WERI-Rb-1 (cell line): Measurements from ENCODE around the gene CYBC1.

Experiments
- DNase-seq: peaks from one replicate; pipeline ENCODE4 v3.0.0-alpha.2; 2020
- H3K27ac ChIP-seq: fragments of 250-450 bp; sonication (Bioruptor Pico); 2 replicates; pipeline ENCODE4 v1.5.1; 2020; ENCODE audit warnings: mild to moderate bottlenecking, moderate library complexity
- H3K27me3 ChIP-seq: fragments of 250-450 bp; sonication (Bioruptor Pico); 2 replicates; pipeline ENCODE4 v1.5.1; 2021; ENCODE audit warnings: mild to moderate bottlenecking, low read depth, moderate library complexity; ENCODE audit not compliant: insufficient read depth, severe bottlenecking
- H3K36me3 ChIP-seq: fragments of 250-450 bp; sonication (Bioruptor Pico); 2 replicates; pipeline ENCODE4 v1.5.1; 2020; ENCODE audit warnings: mild to moderate bottlenecking, moderate library complexity
- H3K4me3 ChIP-seq: 2 replicates; pipeline ENCODE4 v1.5.1; 2011; ENCODE audit warnings: low read depth, mild to moderate bottlenecking, control low read depth, low read length
- H3K9me3 ChIP-seq: fragments of 250-450 bp; sonication (Bioruptor Pico); 2 replicates; pipeline ENCODE4 v1.5.1; 2021; ENCODE audit warnings: mild to moderate bottlenecking, moderate library complexity; ENCODE audit not compliant: severe bottlenecking
- TF ChIP-seq, protein P1 (sequence below): IDR thresholded peaks from 2 replicates; pipeline ENCODE4 v1.5.1; 2011; ENCODE audit warnings: low read depth, mild to moderate bottlenecking, control low read depth, inconsistent platforms, low read length

Gene CYBC1

DNA sequence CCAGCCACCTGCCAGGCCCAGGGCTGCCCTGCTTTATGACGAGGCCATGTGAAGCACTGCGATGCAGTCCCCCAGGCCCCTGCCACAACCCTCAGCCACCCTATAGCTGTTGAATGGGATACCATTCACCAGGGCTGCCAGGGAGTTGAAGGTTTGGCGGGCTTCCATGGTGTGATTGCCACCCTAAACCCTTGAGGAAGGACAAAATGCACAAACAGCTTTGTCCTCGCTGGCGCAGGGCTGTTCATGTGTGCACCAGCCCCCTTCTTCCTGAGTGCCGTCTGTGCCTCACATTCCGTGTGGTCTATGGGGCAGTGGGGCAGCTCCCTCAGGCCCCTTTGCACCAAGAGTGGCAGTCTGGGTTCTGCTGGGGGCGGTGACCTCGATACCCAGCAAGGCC is 33.3 kb upstream of the CYBC1 start:
- TF ChIP-seq, protein P1, sequence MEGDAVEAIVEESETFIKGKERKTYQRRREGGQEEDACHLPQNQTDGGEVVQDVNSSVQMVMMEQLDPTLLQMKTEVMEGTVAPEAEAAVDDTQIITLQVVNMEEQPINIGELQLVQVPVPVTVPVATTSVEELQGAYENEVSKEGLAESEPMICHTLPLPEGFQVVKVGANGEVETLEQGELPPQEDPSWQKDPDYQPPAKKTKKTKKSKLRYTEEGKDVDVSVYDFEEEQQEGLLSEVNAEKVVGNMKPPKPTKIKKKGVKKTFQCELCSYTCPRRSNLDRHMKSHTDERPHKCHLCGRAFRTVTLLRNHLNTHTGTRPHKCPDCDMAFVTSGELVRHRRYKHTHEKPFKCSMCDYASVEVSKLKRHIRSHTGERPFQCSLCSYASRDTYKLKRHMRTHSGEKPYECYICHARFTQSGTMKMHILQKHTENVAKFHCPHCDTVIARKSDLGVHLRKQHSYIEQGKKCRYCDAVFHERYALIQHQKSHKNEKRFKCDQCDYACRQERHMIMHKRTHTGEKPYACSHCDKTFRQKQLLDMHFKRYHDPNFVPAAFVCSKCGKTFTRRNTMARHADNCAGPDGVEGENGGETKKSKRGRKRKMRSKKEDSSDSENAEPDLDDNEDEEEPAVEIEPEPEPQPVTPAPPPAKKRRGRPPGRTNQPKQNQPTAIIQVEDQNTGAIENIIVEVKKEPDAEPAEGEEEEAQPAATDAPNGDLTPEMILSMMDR, result no peak
- no peak for DNase-seq
- H3K4me3 ChIP-seq, result no peak overlapping the region
- peaks cover 99% of the 10 kb centered on the region for H3K36me3 ChIP-seq
- no peaks in the 10 kb centered on the region for H3K9me3 ChIP-seq
- H3K27ac ChIP-seq, result no peak overlapping the region
- H3K27me3 ChIP-seq, result no peaks in the 10 kb centered on the region

GRCh38 chr17:82483204-82483660 is 32.7 kb upstream of the CYBC1 start:
- TF ChIP-seq, protein P1, result no peak
- Histone ChIP-seq H3K27ac (no peak overlapping the region), H3K36me3 (peaks cover 99% of the 10 kb centered on the region), H3K27me3 (no peaks in the 10 kb centered on the region), H3K4me3 (no peak overlapping the region), H3K9me3 (no peaks in the 10 kb centered on the region)
- no peak for DNase-seq

DNA sequence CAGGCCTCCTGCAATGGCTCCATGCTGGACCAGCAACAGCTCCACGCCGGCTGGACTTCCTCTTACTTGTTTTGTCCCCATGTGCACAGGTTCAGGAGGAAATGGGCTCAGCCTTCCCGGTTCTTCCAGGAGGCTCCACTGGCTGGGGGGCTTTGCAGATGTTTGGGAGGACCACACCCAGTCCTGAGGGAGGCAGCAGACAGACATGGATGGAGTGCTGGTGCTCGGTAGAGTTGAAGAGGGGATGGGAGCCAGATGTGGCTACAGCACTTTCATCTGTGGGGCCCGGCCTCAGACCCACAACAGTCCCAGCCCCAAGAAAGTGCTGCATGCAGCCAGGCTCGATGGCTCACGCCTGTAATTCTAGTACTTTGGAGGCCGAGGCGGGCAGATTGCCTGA is 29.8 kb upstream of the CYBC1 start:
- Histone ChIP-seq H3K27me3 (no peaks in the 10 kb centered on the region), H3K27ac (no peak overlapping the region), H3K9me3 (no peaks in the 10 kb centered on the region), H3K36me3 (peaks cover 99% of the 10 kb centered on the region), H3K4me3 (no peak overlapping the region)
- DNase-seq, result no peak
- TF ChIP-seq, protein P1, result no peak

DNA sequence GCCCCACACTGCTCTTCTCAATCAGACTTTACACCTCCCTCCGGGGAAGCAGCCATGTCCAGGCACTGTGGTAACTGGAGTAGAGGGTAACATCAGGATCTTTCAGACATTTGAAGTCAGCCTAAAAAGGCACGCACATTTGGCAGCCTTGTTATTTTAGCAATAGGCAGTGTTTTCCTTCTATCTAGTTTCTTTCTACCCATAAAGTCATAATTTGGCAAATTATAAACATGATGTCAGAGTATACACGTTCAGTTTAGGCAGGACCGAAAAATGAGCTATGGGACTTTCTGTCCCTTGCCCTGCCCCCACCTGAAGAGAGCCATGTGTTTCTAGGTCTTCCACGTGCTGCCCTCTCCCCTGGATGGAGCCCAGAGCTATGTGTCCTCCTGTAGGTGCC is 29.1 kb upstream of the CYBC1 start:
- Histone ChIP-seq H3K36me3 (peaks cover 99% of the 10 kb centered on the region), H3K27me3 (no peaks in the 10 kb centered on the region), H3K9me3 (no peaks in the 10 kb centered on the region), H3K27ac (no peak overlapping the region), H3K4me3 (no peak overlapping the region)
- TF ChIP-seq, protein P1, result no peak
- no peak for DNase-seq

DNA sequence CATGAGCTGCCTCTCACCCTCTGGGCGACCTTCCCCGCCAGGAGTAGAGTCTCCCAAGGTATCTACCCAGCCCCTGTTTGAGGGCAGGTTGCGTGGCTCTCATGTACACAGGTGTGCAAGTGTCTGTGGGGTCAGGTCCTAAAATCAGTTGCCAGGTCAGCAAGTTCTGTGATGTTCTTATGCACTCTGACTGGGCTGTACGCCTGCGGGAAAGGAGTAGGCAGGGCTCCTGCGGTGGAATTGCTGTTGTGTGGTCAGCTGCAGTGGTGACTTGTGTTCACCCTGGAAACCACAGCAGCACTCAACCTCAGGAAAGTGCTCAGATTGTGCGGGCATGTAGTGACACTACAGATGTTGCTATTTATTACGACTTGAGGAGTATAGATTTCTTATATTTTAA is 27.4 kb upstream of the CYBC1 start:
- H3K4me3 ChIP-seq, result no peak overlapping the region
- no peaks in the 10 kb centered on the region for H3K9me3 ChIP-seq
- TF ChIP-seq, protein P1, result no peak
- H3K36me3 ChIP-seq, result peaks cover 99% of the 10 kb centered on the region
- H3K27me3 ChIP-seq, result no peaks in the 10 kb centered on the region
- no peak for DNase-seq
- no peak overlapping the region for H3K27ac ChIP-seq

GRCh38 chr17:82475458-82475857 is 24.9 kb upstream of the CYBC1 start:
- TF ChIP-seq, protein P1, result no peak
- H3K27ac ChIP-seq, result no peak overlapping the region
- no peaks in the 10 kb centered on the region for H3K9me3 ChIP-seq
- DNase-seq, result no peak
- H3K36me3 ChIP-seq, result peaks cover 94% of the 10 kb centered on the region
- H3K4me3 ChIP-seq, result no peak overlapping the region
- no peaks in the 10 kb centered on the region for H3K27me3 ChIP-seq
